HG03095 (cell line): Measurements from ENCODE around the gene GAP43.

Experiments used
- ATAC-seq: cut with Tn5 transposase; IDR thresholded peaks from one replicate; pipeline ENCODE4 v1.9.1; 2021; ENCODE audit warnings: moderate library complexity; ENCODE audit not compliant: unreplicated experiment

Gene GAP43

GRCh38 chr3:115660646-115661337 lies 37.5 kb downstream of the GAP43 start:
- no peak for ATAC-seq

GRCh38 chr3:115662356-115662755 lies 39.0 kb downstream of the GAP43 start:
- ATAC-seq = no peak

- ATAC-seq = no peak
Measured at GRCh38 chr3:115663414-115663813, 40.1 kb downstream of the GAP43 start.

- no peak for ATAC-seq
Measured at GRCh38 chr3:115666081-115666480, 42.8 kb downstream of the GAP43 start.

GRCh38 chr3:115666920-115667737 lies 43.8 kb downstream of the GAP43 start:
- ATAC-seq = no peak

- no peak for ATAC-seq
Measured at GRCh38 chr3:115667738-115668065, 44.4 kb downstream of the GAP43 start.

GRCh38 chr3:115670911-115671310 lies 47.6 kb downstream of the GAP43 start:
- ATAC-seq = no peak

- no peak for ATAC-seq
Measured at GRCh38 chr3:115671761-115672455, 48.6 kb downstream of the GAP43 start.

GRCh38 chr3:115673881-115674280 lies 50.6 kb downstream of the GAP43 start:
- ATAC-seq = no peak

- ATAC-seq = no peak
Measured at GRCh38 chr3:115676336-115676735, 53.0 kb downstream of the GAP43 start.

- ATAC-seq = no peak
Measured at GRCh38 chr3:115680803-115681345, 57.6 kb downstream of the GAP43 start.

GRCh38 chr3:115681736-115682135 lies 58.4 kb downstream of the GAP43 start:
- ATAC-seq = no peak

- no peak for ATAC-seq
Measured at GRCh38 chr3:115683305-115683704, 60.0 kb downstream of the GAP43 start.

GRCh38 chr3:115683773-115684172 lies 60.5 kb downstream of the GAP43 start:
- no peak for ATAC-seq

- no peak for ATAC-seq
Measured at GRCh38 chr3:115685097-115685496, 61.8 kb downstream of the GAP43 start.

- ATAC-seq = no peak
Measured at GRCh38 chr3:115687721-115688120, 64.4 kb downstream of the GAP43 start.

GRCh38 chr3:115688418-115688817 lies 65.1 kb downstream of the GAP43 start:
- ATAC-seq = no peak

GRCh38 chr3:115689928-115690327 lies 66.6 kb downstream of the GAP43 start:
- no peak for ATAC-seq

GRCh38 chr3:115691964-115692363 lies 68.7 kb downstream of the GAP43 start:
- ATAC-seq = no peak

GRCh38 chr3:115692887-115693524 lies 69.7 kb downstream of the GAP43 start:
- ATAC-seq = peak; percentile 89

- no peak for ATAC-seq
Measured at GRCh38 chr3:115693868-115694267, 70.6 kb downstream of the GAP43 start.
